DOHH2 (cell line): Measurements from ENCODE around the gene NKX2-4.

Source experiments
- H3F3A ChIP-seq: fragments of 200-600 bp; sonication (generic), shearing (Covaris generic); 2 replicates; pipeline ENCODE4 v1.6.0; 2016; ENCODE audit warnings: antibody characterized with exemption, mild to moderate bottlenecking; ENCODE audit not compliant: control insufficient read depth, insufficient read depth
- H3K27ac ChIP-seq: fragments of 200-600 bp; sonication (generic); 2 replicates; pipeline ENCODE4 v1.5.1; 2014; ENCODE audit warnings: low read depth, mild to moderate bottlenecking, low read length, moderate library complexity
- H3K27me3 ChIP-seq: fragments of 200-600 bp; sonication (generic); 2 replicates; pipeline ENCODE4 v1.6.1; 2014; ENCODE audit warnings: mild to moderate bottlenecking, low read length, mixed read lengths; ENCODE audit not compliant: control insufficient read depth
- H3K36me3 ChIP-seq: fragments of 200-600 bp; sonication (generic); 2 replicates; pipeline ENCODE4 v1.6.1; 2014; ENCODE audit warnings: mild to moderate bottlenecking, low read length, moderate library complexity, mixed read lengths; ENCODE audit not compliant: control insufficient read depth
- H3K4me1 ChIP-seq: fragments of 200-600 bp; sonication (generic); 2 replicates; pipeline ENCODE4 v1.6.1; 2014; ENCODE audit warnings: mild to moderate bottlenecking, low read length, mixed read lengths; ENCODE audit not compliant: control insufficient read depth
- H3K4me2 ChIP-seq: fragments of 200-600 bp; sonication (generic); 2 replicates; pipeline ENCODE4 v1.6.0; 2014; ENCODE audit warnings: mild to moderate bottlenecking, low read length, moderate library complexity
- H3K4me3 ChIP-seq: fragments of 200-600 bp; sonication (generic); 2 replicates; pipeline ENCODE4 v1.5.1; 2014; ENCODE audit warnings: mild to moderate bottlenecking, low read length, mixed read lengths
- H3K79me2 ChIP-seq: fragments of 200-600 bp; sonication (generic); 2 replicates; pipeline ENCODE4 v1.6.1; 2014; ENCODE audit warnings: mild to moderate bottlenecking, low read length, mixed read lengths; ENCODE audit not compliant: control insufficient read depth
- H3K9me2 ChIP-seq: fragments of 200-600 bp; sonication (generic); replicated peaks from 2 replicates; pipeline ENCODE4 v1.6.1; 2014; ENCODE audit warnings: mild to moderate bottlenecking, low read length, mixed read lengths; ENCODE audit not compliant: control insufficient read depth
- H3K9me3 ChIP-seq: fragments of 200-600 bp; sonication (generic); 2 replicates; pipeline ENCODE4 v1.6.1; 2014; ENCODE audit warnings: antibody characterized with exemption, low read length, mixed read lengths; ENCODE audit not compliant: control insufficient read depth, insufficient read depth
- H4K20me1 ChIP-seq: fragments of 200-600 bp; sonication (generic); 2 replicates; pipeline ENCODE4 v1.6.0; 2014; ENCODE audit warnings: low read depth, mild to moderate bottlenecking, antibody characterized with exemption, low read length, moderate library complexity; ENCODE audit not compliant: control insufficient read depth, insufficient read depth
- CTCF ChIP-seq: fragments of 200-600 bp; sonication (generic); IDR thresholded peaks from one replicate; pipeline ENCODE4 v1.5.1; 2014; ENCODE audit warnings: antibody characterized with exemption, mild to moderate bottlenecking, low read depth, low read length; ENCODE audit not compliant: poor library complexity, severe bottlenecking
- EZH2phosphoT487 ChIP-seq: fragments of 200-600 bp; sonication (generic); IDR thresholded peaks from 2 replicates; pipeline ENCODE4 v1.6.1; 2017; ENCODE audit warnings: borderline replicate concordance, mild to moderate bottlenecking, antibody characterized with exemption, low read length, moderate library complexity, mixed read lengths

Gene NKX2-4

GRCh38 chr20:21378259-21378658 is 19.1 kb downstream of the NKX2-4 start:
- no peaks in the 10 kb centered on the region for H3K27me3 ChIP-seq
- TF ChIP-seq EZH2phosphoT487 (no peak), CTCF (no peak)
- peaks cover 5% of the 10 kb centered on the region; the same call in 1 of the 2 replicates for H4K20me1 ChIP-seq
- no peak overlapping the region for H3K4me2 ChIP-seq
- H3K9me3 ChIP-seq = no peaks in the 10 kb centered on the region
- no peaks in the 10 kb centered on the region for H3K9me2 ChIP-seq
- no peaks in the 10 kb centered on the region for H3K4me1 ChIP-seq
- H3K27ac ChIP-seq = no peak overlapping the region
- H3K79me2 ChIP-seq = peaks cover 27% of the 10 kb centered on the region
- H3F3A ChIP-seq = no peaks in the 10 kb centered on the region
- no peak overlapping the region for H3K4me3 ChIP-seq
- H3K36me3 ChIP-seq = peaks cover 75% of the 10 kb centered on the region

GRCh38 chr20:21377701-21378100 is 19.6 kb downstream of the NKX2-4 start:
- peaks cover 5% of the 10 kb centered on the region; the same call in 1 of the 2 replicates for H4K20me1 ChIP-seq
- peaks cover 72% of the 10 kb centered on the region for H3K36me3 ChIP-seq
- no peaks in the 10 kb centered on the region for H3F3A ChIP-seq
- no peak overlapping the region for H3K4me2 ChIP-seq
- H3K4me1 ChIP-seq = no peaks in the 10 kb centered on the region
- no peaks in the 10 kb centered on the region for H3K9me3 ChIP-seq
- H3K9me2 ChIP-seq = no peaks in the 10 kb centered on the region
- no peaks in the 10 kb centered on the region for H3K27me3 ChIP-seq
- no peak overlapping the region for H3K27ac ChIP-seq
- no peak overlapping the region for H3K4me3 ChIP-seq
- peaks cover 31% of the 10 kb centered on the region for H3K79me2 ChIP-seq
- no peak for TF ChIP-seq EZH2phosphoT487
- TF ChIP-seq CTCF = no peak

- Histone ChIP-seq H3K27ac (no peak overlapping the region), H3K79me2 (peaks cover 35% of the 10 kb centered on the region), H3K27me3 (no peaks in the 10 kb centered on the region), H3K9me2 (no peaks in the 10 kb centered on the region), H3K36me3 (peaks cover 69% of the 10 kb centered on the region), H3K4me2 (no peak overlapping the region), H3K9me3 (no peaks in the 10 kb centered on the region), H3K4me1 (no peaks in the 10 kb centered on the region), H4K20me1 (peaks cover 5% of the 10 kb centered on the region; the same call in 1 of the 2 replicates), H3K4me3 (no peak overlapping the region), H3F3A (no peaks in the 10 kb centered on the region)
- TF ChIP-seq CTCF (no peak), EZH2phosphoT487 (no peak)
Observed at GRCh38 chr20:21376626-21377025, 20.7 kb downstream of the NKX2-4 start.
